Liver (tissue), 9 donors: ENCODE data around the gene SLX1A. TPM values are rescaled to one million over a fixed set of nuclear protein-coding genes. Genes with fewer than 3 reads are reported as not detected.

Source experiments
- DNase-seq: peaks from one replicate; pipeline ENCODE4 v3.0.0-alpha.2; 2017; ENCODE audit warnings: low spot score
- H3K27ac ChIP-seq, 2 donors: one replicate each; pipeline ENCODE4 v1.7.0; 2013; ENCODE audit warnings: inconsistent platforms in 2 of 2, low read length in 2 of 2, control low read depth in 1 of 2, low read depth in 1 of 2, mild to moderate bottlenecking in 1 of 2
- H3K27me3 ChIP-seq, 4 donors: one replicate each; pipeline versions ENCODE4 v1.6.1 to v1.7.0; 2013; ENCODE audit warnings: low read length in 3 of 4, inconsistent platforms in 1 of 4, mild to moderate bottlenecking in 1 of 4, moderate library complexity in 1 of 4; ENCODE audit not compliant: control insufficient read depth in 4 of 4, insufficient read depth in 4 of 4
- H3K36me3 ChIP-seq, 4 donors: one replicate each; pipeline versions ENCODE4 v1.6.1 to v1.7.0; 2013; ENCODE audit warnings: low read length in 3 of 4, mild to moderate bottlenecking in 3 of 4, low read depth in 1 of 4, moderate library complexity in 1 of 4; ENCODE audit not compliant: control insufficient read depth in 4 of 4, insufficient read depth in 3 of 4
- H3K4me1 ChIP-seq, 4 donors: one replicate each; pipeline versions ENCODE4 v1.6.1 to v1.7.0; 2013; ENCODE audit warnings: low read length in 3 of 4, mild to moderate bottlenecking in 3 of 4, moderate library complexity in 1 of 4; ENCODE audit not compliant: control insufficient read depth in 4 of 4, insufficient read depth in 4 of 4
- H3K4me3 ChIP-seq, 3 donors: one replicate each; pipeline versions ENCODE4 v1.6.1 to v1.7.0; 2013; ENCODE audit warnings: low read length in 3 of 3, control low read depth in 1 of 3, low read depth in 1 of 3, mild to moderate bottlenecking in 1 of 3
- H3K9ac ChIP-seq, 2 donors: one replicate each; pipeline ENCODE4 v1.7.0; 2013; ENCODE audit warnings: low read length in 2 of 2, mild to moderate bottlenecking in 2 of 2, moderate library complexity in 2 of 2, control low read depth in 1 of 2, low read depth in 1 of 2
- H3K9me3 ChIP-seq, 4 donors: one replicate each; pipeline versions ENCODE4 v1.6.1 to v1.7.0; 2013; ENCODE audit warnings: low read length in 3 of 4; ENCODE audit not compliant: control insufficient read depth in 4 of 4
- EGR1 ChIP-seq, 2 donors: IDR thresholded peaks; 2 replicates each; pipeline ENCODE4 v1.6.1; 2016 to 2018; ENCODE audit warnings: antibody characterized with exemption in 2 of 2, low read depth in 2 of 2
- FOXA1 ChIP-seq: IDR thresholded peaks from 2 replicates; pipeline ENCODE4 v1.6.1; 2016; ENCODE audit warnings: antibody characterized with exemption
- FOXA2 ChIP-seq: IDR thresholded peaks from 2 replicates; pipeline ENCODE4 v1.6.1; 2016; ENCODE audit warnings: antibody characterized with exemption
- GABPA ChIP-seq, 2 donors: IDR thresholded peaks in 1 of 2; conservative IDR thresholded peaks in 1 of 2; 2 replicates each; pipeline ENCODE4 v1.6.1; 2016; ENCODE audit warnings: antibody characterized with exemption in 2 of 2, mild to moderate bottlenecking in 1 of 2, moderate library complexity in 1 of 2
- HNF4A ChIP-seq, 2 donors: conservative IDR thresholded peaks; 2 replicates each; pipeline ENCODE4 v1.6.1; 2016; ENCODE audit warnings: antibody characterized with exemption in 2 of 2, mild to moderate bottlenecking in 2 of 2
- HNF4G ChIP-seq: IDR thresholded peaks from 2 replicates; pipeline ENCODE4 v1.6.1; 2016; ENCODE audit warnings: antibody characterized with exemption
- JUND ChIP-seq, 2 donors: IDR thresholded peaks; 2 replicates each; pipeline ENCODE4 v1.6.1; 2016; ENCODE audit warnings: antibody characterized with exemption in 2 of 2
- NR2F2 ChIP-seq: IDR thresholded peaks from 2 replicates; pipeline ENCODE4 v1.6.1; 2016; ENCODE audit warnings: antibody characterized with exemption
- RAD21 ChIP-seq, 2 donors: IDR thresholded peaks; 2 replicates each; pipeline ENCODE4 v1.6.1; 2016; ENCODE audit warnings: antibody characterized with exemption in 2 of 2, mild to moderate bottlenecking in 2 of 2
- RXRA ChIP-seq, 2 donors: IDR thresholded peaks; 2 replicates each; pipeline ENCODE4 v1.6.1; 2017 to 2018; ENCODE audit warnings: antibody characterized with exemption in 2 of 2, mild to moderate bottlenecking in 1 of 2
- SP1 ChIP-seq: IDR thresholded peaks from 2 replicates; pipeline ENCODE4 v1.6.1; 2018; ENCODE audit warnings: antibody characterized with exemption, mild to moderate bottlenecking
- TAF1 ChIP-seq: conservative IDR thresholded peaks from 2 replicates; pipeline ENCODE4 v1.6.1; 2016; ENCODE audit warnings: antibody characterized with exemption, mild to moderate bottlenecking
- YY1 ChIP-seq: IDR thresholded peaks from 2 replicates; pipeline ENCODE4 v1.6.1; 2016; ENCODE audit warnings: antibody characterized with exemption, mild to moderate bottlenecking
- WGBS: extraction: QIAGEN DNeasy Blood & Tissue Kit; methylation state at CpG from one replicate; pipeline ENCODE4 v1.1.7; 2013; 5-methylcytosine and 5-hydroxymethylcytosine counted together
- polyA plus RNA-seq, 2 donors: library from polyadenylated mRNA; stranded (reverse) in 1 of 2; unstranded in 1 of 2; fragments of 200-250 nt in 1 of 2; fragments of >200 nt in 1 of 2; fragmentation: Nextera tagmentation in 1 of 2; extraction: Ambion mirVana in 1 of 2; gene quantifications; one replicate each; pipeline versions ENCODE4 v1.2.1 to v1.2.3, GENCODE V29; 2013 to 2015
- total RNA-seq, 2 donors: library from RNA; depleted of rRNA; stranded (reverse); fragments of >200 nt; gene quantifications; one replicate each; pipeline ENCODE4 v1.2.3, GENCODE V29; 2014
- TF ChIP-seq, protein P1 (sequence below): fragments of 150-350 bp; IDR thresholded peaks from 2 replicates; pipeline ENCODE4 v1.5.1; 2017; ENCODE audit warnings: improper control_type of control experiment, low read depth, low read length; ENCODE audit not compliant: missing input control
- TF ChIP-seq, protein P2 (sequence below): IDR thresholded peaks from 2 replicates; pipeline ENCODE4 v1.6.1; 2016; ENCODE audit warnings: antibody characterized with exemption
- TF ChIP-seq, protein P3 (sequence below): IDR thresholded peaks from 2 replicates; pipeline ENCODE4 v1.6.1; 2016; ENCODE audit warnings: antibody characterized with exemption
- TF ChIP-seq, protein P4 (sequence below): IDR thresholded peaks from 2 replicates; pipeline ENCODE4 v1.6.1; 2016; ENCODE audit warnings: antibody characterized with exemption
- TF ChIP-seq, protein P5 (sequence below): IDR thresholded peaks from 2 replicates; pipeline ENCODE4 v1.6.1; 2016; ENCODE audit warnings: antibody characterized with exemption, mild to moderate bottlenecking
- donor health status: healthy.
- donor health status: healthy.
- donor health status: healthy.
- donor health status: healthy.
- donor health status: healthy.

SLX1A gene
- total and polyA plus RNA-seq, 4 donors, result 37.1 to 55.2 (median 42.0) TPM

DNA sequence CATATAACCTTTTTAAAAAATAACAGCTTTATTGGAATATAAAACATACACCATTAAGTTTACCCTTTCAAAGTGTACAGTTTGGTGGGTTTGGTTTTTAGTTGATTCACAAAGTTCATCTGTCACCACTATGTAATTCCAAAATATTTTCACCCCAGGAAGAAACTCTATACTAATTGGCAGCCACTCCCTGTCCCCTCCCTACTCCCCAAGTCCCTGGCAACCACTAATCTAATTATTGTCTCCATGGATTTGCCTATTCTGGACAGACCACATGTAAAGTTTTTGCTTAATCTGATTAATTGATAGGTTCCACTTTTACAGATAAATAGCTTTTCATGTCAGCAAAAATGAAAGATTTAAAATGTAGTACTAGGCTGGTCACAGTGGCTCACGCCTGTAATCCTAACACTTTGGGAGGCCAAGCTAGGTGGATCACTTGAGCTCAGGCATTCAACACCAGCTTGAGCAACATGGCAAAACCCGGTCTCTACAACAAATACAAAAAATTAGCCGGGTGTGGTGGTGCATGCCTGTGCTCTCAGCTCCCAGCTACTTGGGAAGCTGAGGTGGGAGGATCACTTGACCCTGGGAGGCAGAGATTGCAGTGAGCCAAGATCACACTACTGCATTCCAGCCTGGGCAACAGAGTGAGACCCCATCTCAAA is 45.7 kb upstream of the SLX1A start:
- no peak overlapping the region for H3K4me3 ChIP-seq
- WGBS, result 94% methylated on average over 3 of the region's 3 CpGs
- H3K36me3 ChIP-seq, result no peaks in the 10 kb centered on the region
- no peak overlapping the region for H3K27ac ChIP-seq
- no peak overlapping the region for H3K9ac ChIP-seq
- no peaks in the 10 kb centered on the region for H3K27me3 ChIP-seq
- H3K9me3 ChIP-seq, result no peaks in the 10 kb centered on the region
- H3K4me1 ChIP-seq, result no peaks in the 10 kb centered on the region
- no peak for DNase-seq
- TF ChIP-seq FOXA1, result no peak
- TF ChIP-seq GABPA (IDR thresholded peaks at IDR 0.05 in 1 of 2, conservative IDR thresholded peaks at IDR 0.05 in 1 of 2), result no peak
- no peak for TF ChIP-seq RAD21 (IDR thresholded peaks at IDR 0.05)
- no peak for TF ChIP-seq NR2F2
- no peak for TF ChIP-seq FOXA2
- TF ChIP-seq EGR1 (IDR thresholded peaks at IDR 0.05; ENCODE audit: low read depth in 2 of 2), result no peak
- TF ChIP-seq, protein P1, sequence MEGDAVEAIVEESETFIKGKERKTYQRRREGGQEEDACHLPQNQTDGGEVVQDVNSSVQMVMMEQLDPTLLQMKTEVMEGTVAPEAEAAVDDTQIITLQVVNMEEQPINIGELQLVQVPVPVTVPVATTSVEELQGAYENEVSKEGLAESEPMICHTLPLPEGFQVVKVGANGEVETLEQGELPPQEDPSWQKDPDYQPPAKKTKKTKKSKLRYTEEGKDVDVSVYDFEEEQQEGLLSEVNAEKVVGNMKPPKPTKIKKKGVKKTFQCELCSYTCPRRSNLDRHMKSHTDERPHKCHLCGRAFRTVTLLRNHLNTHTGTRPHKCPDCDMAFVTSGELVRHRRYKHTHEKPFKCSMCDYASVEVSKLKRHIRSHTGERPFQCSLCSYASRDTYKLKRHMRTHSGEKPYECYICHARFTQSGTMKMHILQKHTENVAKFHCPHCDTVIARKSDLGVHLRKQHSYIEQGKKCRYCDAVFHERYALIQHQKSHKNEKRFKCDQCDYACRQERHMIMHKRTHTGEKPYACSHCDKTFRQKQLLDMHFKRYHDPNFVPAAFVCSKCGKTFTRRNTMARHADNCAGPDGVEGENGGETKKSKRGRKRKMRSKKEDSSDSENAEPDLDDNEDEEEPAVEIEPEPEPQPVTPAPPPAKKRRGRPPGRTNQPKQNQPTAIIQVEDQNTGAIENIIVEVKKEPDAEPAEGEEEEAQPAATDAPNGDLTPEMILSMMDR, result no peak

DNA sequence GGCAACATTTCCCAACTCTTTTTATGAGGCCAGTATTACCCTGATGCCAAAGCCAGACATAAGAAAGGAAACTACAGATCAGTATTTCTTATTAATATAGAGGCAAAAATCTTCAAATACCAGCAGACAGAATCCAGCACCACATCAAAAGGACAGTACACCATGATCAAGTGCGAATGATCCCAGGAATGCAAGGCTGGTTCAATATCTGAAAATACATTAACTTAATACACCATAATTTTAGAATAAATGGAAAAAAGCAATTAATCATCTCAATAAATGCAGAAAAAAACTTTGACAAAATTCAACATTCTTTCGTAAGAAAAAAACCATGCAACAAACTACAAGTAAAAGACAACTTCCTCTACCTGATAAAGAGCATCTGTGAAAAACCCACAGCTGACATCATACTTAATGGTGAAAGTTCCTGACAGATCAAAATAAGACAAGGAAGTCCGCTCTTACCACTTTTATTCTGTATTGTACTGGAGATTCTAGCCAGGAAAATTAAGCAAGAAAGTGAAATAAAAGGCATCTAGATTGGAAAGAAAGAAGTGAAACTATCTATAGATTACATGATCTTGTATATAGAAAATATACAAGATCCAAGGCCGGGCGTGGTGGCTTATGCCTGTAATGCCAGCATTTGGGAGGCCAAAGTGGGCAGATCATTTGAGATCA is 44.3 kb upstream of the SLX1A start:
- TF ChIP-seq, protein P2, sequence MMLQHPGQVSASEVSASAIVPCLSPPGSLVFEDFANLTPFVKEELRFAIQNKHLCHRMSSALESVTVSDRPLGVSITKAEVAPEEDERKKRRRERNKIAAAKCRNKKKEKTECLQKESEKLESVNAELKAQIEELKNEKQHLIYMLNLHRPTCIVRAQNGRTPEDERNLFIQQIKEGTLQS, result no peak
- TF ChIP-seq FOXA2, result no peak
- no peak for TF ChIP-seq JUND (IDR thresholded peaks at IDR 0.05)
- no peak for TF ChIP-seq RAD21 (IDR thresholded peaks at IDR 0.05)
- TF ChIP-seq YY1, result no peak
- no peak for TF ChIP-seq SP1
- no peak for TF ChIP-seq HNF4A (conservative IDR thresholded peaks at IDR 0.05)
- TF ChIP-seq EGR1 (IDR thresholded peaks at IDR 0.05; ENCODE audit: low read depth in 2 of 2), result no peak
- TF ChIP-seq, protein P3, sequence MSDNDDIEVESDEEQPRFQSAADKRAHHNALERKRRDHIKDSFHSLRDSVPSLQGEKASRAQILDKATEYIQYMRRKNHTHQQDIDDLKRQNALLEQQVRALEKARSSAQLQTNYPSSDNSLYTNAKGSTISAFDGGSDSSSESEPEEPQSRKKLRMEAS, result no peak
- TF ChIP-seq HNF4G, result no peak
- no peak for TF ChIP-seq FOXA1
- TF ChIP-seq, protein P4, sequence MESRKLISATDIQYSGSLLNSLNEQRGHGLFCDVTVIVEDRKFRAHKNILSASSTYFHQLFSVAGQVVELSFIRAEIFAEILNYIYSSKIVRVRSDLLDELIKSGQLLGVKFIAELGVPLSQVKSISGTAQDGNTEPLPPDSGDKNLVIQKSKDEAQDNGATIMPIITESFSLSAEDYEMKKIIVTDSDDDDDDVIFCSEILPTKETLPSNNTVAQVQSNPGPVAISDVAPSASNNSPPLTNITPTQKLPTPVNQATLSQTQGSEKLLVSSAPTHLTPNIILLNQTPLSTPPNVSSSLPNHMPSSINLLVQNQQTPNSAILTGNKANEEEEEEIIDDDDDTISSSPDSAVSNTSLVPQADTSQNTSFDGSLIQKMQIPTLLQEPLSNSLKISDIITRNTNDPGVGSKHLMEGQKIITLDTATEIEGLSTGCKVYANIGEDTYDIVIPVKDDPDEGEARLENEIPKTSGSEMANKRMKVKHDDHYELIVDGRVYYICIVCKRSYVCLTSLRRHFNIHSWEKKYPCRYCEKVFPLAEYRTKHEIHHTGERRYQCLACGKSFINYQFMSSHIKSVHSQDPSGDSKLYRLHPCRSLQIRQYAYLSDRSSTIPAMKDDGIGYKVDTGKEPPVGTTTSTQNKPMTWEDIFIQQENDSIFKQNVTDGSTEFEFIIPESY, result no peak
- no peak for TF ChIP-seq GABPA (IDR thresholded peaks at IDR 0.05 in 1 of 2, conservative IDR thresholded peaks at IDR 0.05 in 1 of 2)
- no peak for TF ChIP-seq NR2F2
- no peak for TF ChIP-seq RXRA (IDR thresholded peaks at IDR 0.05)
- TF ChIP-seq, protein P1, result no peak
- TF ChIP-seq, protein P5, sequence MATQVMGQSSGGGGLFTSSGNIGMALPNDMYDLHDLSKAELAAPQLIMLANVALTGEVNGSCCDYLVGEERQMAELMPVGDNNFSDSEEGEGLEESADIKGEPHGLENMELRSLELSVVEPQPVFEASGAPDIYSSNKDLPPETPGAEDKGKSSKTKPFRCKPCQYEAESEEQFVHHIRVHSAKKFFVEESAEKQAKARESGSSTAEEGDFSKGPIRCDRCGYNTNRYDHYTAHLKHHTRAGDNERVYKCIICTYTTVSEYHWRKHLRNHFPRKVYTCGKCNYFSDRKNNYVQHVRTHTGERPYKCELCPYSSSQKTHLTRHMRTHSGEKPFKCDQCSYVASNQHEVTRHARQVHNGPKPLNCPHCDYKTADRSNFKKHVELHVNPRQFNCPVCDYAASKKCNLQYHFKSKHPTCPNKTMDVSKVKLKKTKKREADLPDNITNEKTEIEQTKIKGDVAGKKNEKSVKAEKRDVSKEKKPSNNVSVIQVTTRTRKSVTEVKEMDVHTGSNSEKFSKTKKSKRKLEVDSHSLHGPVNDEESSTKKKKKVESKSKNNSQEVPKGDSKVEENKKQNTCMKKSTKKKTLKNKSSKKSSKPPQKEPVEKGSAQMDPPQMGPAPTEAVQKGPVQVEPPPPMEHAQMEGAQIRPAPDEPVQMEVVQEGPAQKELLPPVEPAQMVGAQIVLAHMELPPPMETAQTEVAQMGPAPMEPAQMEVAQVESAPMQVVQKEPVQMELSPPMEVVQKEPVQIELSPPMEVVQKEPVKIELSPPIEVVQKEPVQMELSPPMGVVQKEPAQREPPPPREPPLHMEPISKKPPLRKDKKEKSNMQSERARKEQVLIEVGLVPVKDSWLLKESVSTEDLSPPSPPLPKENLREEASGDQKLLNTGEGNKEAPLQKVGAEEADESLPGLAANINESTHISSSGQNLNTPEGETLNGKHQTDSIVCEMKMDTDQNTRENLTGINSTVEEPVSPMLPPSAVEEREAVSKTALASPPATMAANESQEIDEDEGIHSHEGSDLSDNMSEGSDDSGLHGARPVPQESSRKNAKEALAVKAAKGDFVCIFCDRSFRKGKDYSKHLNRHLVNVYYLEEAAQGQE, result no peak
- no peak for TF ChIP-seq TAF1
- no peaks in the 10 kb centered on the region for H3K9me3 ChIP-seq
- no peaks in the 10 kb centered on the region for H3K4me1 ChIP-seq
- WGBS, result 92% methylated on average over 5 of the region's 5 CpGs
- no peak overlapping the region for H3K27ac ChIP-seq
- no peaks in the 10 kb centered on the region for H3K27me3 ChIP-seq
- no peak overlapping the region for H3K4me3 ChIP-seq
- no peaks in the 10 kb centered on the region for H3K36me3 ChIP-seq
- no peak for DNase-seq
- H3K9ac ChIP-seq, result no peak overlapping the region
